ENCODE results near the gene TUBA8.
"Not testable (repeated sequence)": the region's sequence is repeated elsewhere in the genome, so short reads cannot be mapped to it uniquely, and the experiment has no call there.

The TUBA8 gene

GRCh38 chr22:18110194-18110953 lies at the start of gene TUBA8:
TUBA8 (plus strand) TSS chr22:18110809; CDS start chr22:18110866, 57 bp downstream.
- no peak for DNase-seq

GRCh38 chr22:18062421-18062820 lies 48.2 kb upstream of the TUBA8 start:
- no peak for DNase-seq

GRCh38 chr22:18063306-18063705 lies 47.3 kb upstream of the TUBA8 start:
- DNase-seq, result no peak

GRCh38 chr22:18063715-18064114 lies 46.9 kb upstream of the TUBA8 start:
- DNase-seq, result not testable (repeated sequence)

GRCh38 chr22:18064636-18065035 lies 46.0 kb upstream of the TUBA8 start:
- DNase-seq, result no peak

- no peak for DNase-seq
These were observed 45.4 kb upstream of the TUBA8 start for GRCh38 chr22:18065256-18065655.

GRCh38 chr22:18066181-18066859 lies 44.3 kb upstream of the TUBA8 start:
- no peak for DNase-seq

- DNase-seq, result no peak
These were observed 43.5 kb upstream of the TUBA8 start for GRCh38 chr22:18067121-18067520.

GRCh38 chr22:18067548-18068341 lies 42.9 kb upstream of the TUBA8 start:
- no peak for DNase-seq

GRCh38 chr22:18068381-18068988 lies 42.1 kb upstream of the TUBA8 start:
- no peak for DNase-seq

GRCh38 chr22:18069041-18069440 lies 41.6 kb upstream of the TUBA8 start:
- no peak for DNase-seq

- DNase-seq, result no peak
These were observed 40.6 kb upstream of the TUBA8 start for GRCh38 chr22:18070041-18070440.

- no peak for DNase-seq
These were observed 39.9 kb upstream of the TUBA8 start for GRCh38 chr22:18070556-18071306.

- not testable (repeated sequence) for DNase-seq
These were observed 39.2 kb upstream of the TUBA8 start for GRCh38 chr22:18071307-18071967.

GRCh38 chr22:18071968-18072310 lies 38.7 kb upstream of the TUBA8 start:
- DNase-seq, result no peak

- DNase-seq, result no peak
These were observed 37.1 kb upstream of the TUBA8 start for GRCh38 chr22:18073467-18073866.

GRCh38 chr22:18073927-18074326 lies 36.7 kb upstream of the TUBA8 start:
- not testable (repeated sequence) for DNase-seq

GRCh38 chr22:18075101-18075719 lies 35.4 kb upstream of the TUBA8 start:
- no peak for DNase-seq

- no peak for DNase-seq
These were observed 34.7 kb upstream of the TUBA8 start for GRCh38 chr22:18075720-18076497.

- DNase-seq, result no peak
These were observed 33.4 kb upstream of the TUBA8 start for GRCh38 chr22:18077087-18077638.

Measured in NK-92 treated with Interleukin-12 subunit alpha and Interleukin-12 subunit beta, amount 100 ng/mL, for 24 hours (cell line).